Thyroid gland (tissue), 4 donors: ENCODE results near the gene CTIF.

Experiments
- POLR2A ChIP-seq, 2 donors: fragments of 450-650 bp; IDR thresholded peaks; one replicate each; pipeline ENCODE4 v1.6.1; 2017; ENCODE audit warnings: antibody characterized with exemption in 2 of 2, mild to moderate bottlenecking in 2 of 2, moderate library complexity in 1 of 2
- TF ChIP-seq, protein P1 (sequence below), 6 experiments: fragments of 200-600 bp in 3 of 6; fragments of 450-650 bp in 3 of 6; sonication (generic) in 3 of 6; IDR thresholded peaks; one replicate each; pipeline ENCODE4 v1.5.1; 2016 to 2019; ENCODE audit warnings: antibody characterized with exemption in 6 of 6, mild to moderate bottlenecking in 2 of 6, inconsistent platforms in 1 of 6, moderate library complexity in 1 of 6

DNA sequence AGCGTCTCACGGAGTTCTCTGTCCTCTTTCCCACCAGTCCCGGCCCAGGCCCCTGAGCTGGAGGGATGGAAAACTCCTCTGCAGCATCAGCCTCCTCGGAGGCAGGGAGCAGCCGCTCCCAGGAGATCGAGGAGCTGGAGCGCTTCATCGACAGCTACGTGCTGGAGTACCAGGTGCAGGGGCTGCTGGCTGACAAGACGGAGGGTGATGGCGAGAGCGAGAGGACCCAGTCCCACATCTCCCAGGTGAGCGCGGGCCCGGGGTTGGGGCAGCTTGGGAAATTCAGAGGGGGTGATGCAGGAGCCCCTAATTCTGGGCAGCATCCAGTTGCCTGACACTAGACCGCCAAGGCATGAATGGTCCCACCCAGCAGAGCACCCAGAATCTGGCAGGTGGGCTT lies 80.7 kb downstream of the CTIF start:
- TF ChIP-seq POLR2A (IDR thresholded peaks at IDR 0.05): no peak
- TF ChIP-seq, protein P1, sequence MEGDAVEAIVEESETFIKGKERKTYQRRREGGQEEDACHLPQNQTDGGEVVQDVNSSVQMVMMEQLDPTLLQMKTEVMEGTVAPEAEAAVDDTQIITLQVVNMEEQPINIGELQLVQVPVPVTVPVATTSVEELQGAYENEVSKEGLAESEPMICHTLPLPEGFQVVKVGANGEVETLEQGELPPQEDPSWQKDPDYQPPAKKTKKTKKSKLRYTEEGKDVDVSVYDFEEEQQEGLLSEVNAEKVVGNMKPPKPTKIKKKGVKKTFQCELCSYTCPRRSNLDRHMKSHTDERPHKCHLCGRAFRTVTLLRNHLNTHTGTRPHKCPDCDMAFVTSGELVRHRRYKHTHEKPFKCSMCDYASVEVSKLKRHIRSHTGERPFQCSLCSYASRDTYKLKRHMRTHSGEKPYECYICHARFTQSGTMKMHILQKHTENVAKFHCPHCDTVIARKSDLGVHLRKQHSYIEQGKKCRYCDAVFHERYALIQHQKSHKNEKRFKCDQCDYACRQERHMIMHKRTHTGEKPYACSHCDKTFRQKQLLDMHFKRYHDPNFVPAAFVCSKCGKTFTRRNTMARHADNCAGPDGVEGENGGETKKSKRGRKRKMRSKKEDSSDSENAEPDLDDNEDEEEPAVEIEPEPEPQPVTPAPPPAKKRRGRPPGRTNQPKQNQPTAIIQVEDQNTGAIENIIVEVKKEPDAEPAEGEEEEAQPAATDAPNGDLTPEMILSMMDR (IDR thresholded peaks at IDR 0.05): no peak
